NT2/D1 (cell line): Measurements from ENCODE around the gene CNTROB.
A peak's percentile ranks its signal among the peaks of the same experiment; 100 is the strongest.

Experiments
- DNase-seq: peaks from one replicate; pipeline ENCODE4 v3.0.0-alpha.2; 2011; ENCODE audit warnings: low read depth, low spot score
- H3K27me3 ChIP-seq: 2 replicates; pipeline ENCODE4 v1.6.0; 2011; ENCODE audit warnings: mild to moderate bottlenecking; ENCODE audit not compliant: insufficient read length, insufficient read depth
- H3K36me3 ChIP-seq: 2 replicates; pipeline ENCODE4 v1.6.1; 2011; ENCODE audit warnings: mild to moderate bottlenecking, low read length, mixed read lengths; ENCODE audit not compliant: insufficient read depth, insufficient read length
- H3K4me1 ChIP-seq: 2 replicates; pipeline ENCODE4 v1.5.1; 2011; ENCODE audit not compliant: insufficient read depth, insufficient read length
- H3K4me3 ChIP-seq: 2 replicates; pipeline ENCODE4 v1.5.1; 2011; ENCODE audit warnings: low read depth; ENCODE audit not compliant: insufficient read length
- H3K9ac ChIP-seq: 2 replicates; pipeline ENCODE4 v1.6.0; 2011; ENCODE audit warnings: low read depth; ENCODE audit not compliant: insufficient read length
- H3K9me3 ChIP-seq: 2 replicates; pipeline ENCODE4 v1.5.1; 2011; ENCODE audit warnings: mild to moderate bottlenecking, low read length; ENCODE audit not compliant: insufficient read depth
- SUZ12 ChIP-seq: IDR thresholded peaks from 2 replicates; pipeline ENCODE4 v1.6.1; 2011; ENCODE audit not compliant: insufficient read length, insufficient read depth; ENCODE audit errors: extremely low read depth
- YY1 ChIP-seq: IDR thresholded peaks from 2 replicates; pipeline ENCODE4 v1.6.1; 2011; ENCODE audit not compliant: insufficient read length, insufficient read depth
- ZNF274 ChIP-seq: IDR thresholded peaks from 2 replicates; pipeline ENCODE4 v1.6.1; 2011; ENCODE audit warnings: mild to moderate bottlenecking, low read depth, low read length

The CNTROB gene

GRCh38 chr17:7931709-7932482, at the start of gene CNTROB, which contains the start of gene TRAPPC1:
CNTROB (plus strand) TSS chr17:7932206; CDS start chr17:7933080, 874 bp downstream.
TRAPPC1 (minus strand) TSS chr17:7931946; CDS start chr17:7931829, 117 bp downstream.
- TF ChIP-seq YY1, result no peak
- no peak for TF ChIP-seq SUZ12
- TF ChIP-seq ZNF274, result no peak
- Histone ChIP-seq H3K4me3 (peak within 1 kb of the TSS; percentile 86), H3K4me1 (peaks cover 3% of the 10 kb centered on the region), H3K27me3 (peaks cover 13% of the 10 kb centered on the region), H3K9ac (peak within 1 kb of the TSS; percentile 85), H3K36me3 (peaks cover 27% of the 10 kb centered on the region), H3K9me3 (no peaks in the 10 kb centered on the region)
- peak; percentile 91 for DNase-seq

- no peak overlapping the region for H3K4me3 ChIP-seq
- H3K36me3 ChIP-seq, result peaks cover 33% of the 10 kb centered on the region
- H3K9me3 ChIP-seq, result no peaks in the 10 kb centered on the region
- no peak for TF ChIP-seq SUZ12
- TF ChIP-seq YY1, result no peak
- no peak for TF ChIP-seq ZNF274
- peaks cover 2% of the 10 kb centered on the region for H3K4me1 ChIP-seq
- DNase-seq, result no peak
- no peaks in the 10 kb centered on the region for H3K27me3 ChIP-seq
- no peak overlapping the region for H3K9ac ChIP-seq
These were observed 49.4 kb upstream of the CNTROB start for GRCh38 chr17:7882629-7883028.

GRCh38 chr17:7883781-7884386, 48.1 kb upstream of the CNTROB start:
- Histone ChIP-seq H3K4me3 (no peak overlapping the region), H3K36me3 (peaks cover 33% of the 10 kb centered on the region), H3K27me3 (no peaks in the 10 kb centered on the region), H3K4me1 (peaks cover 2% of the 10 kb centered on the region), H3K9me3 (no peaks in the 10 kb centered on the region), H3K9ac (peak overlapping the region; percentile 21)
- no peak for TF ChIP-seq ZNF274
- no peak for TF ChIP-seq SUZ12
- no peak for TF ChIP-seq YY1
- DNase-seq, result no peak

- peaks cover 5% of the 10 kb centered on the region for H3K4me1 ChIP-seq
- H3K36me3 ChIP-seq, result peaks cover 24% of the 10 kb centered on the region
- TF ChIP-seq ZNF274, result no peak
- TF ChIP-seq YY1, result no peak
- no peak for TF ChIP-seq SUZ12
- H3K4me3 ChIP-seq, result peak overlapping the region; percentile 36
- no peak for DNase-seq
- H3K9me3 ChIP-seq, result no peaks in the 10 kb centered on the region
- no peaks in the 10 kb centered on the region for H3K27me3 ChIP-seq
- peak overlapping the region; percentile 77 for H3K9ac ChIP-seq
These were observed 47.2 kb upstream of the CNTROB start for GRCh38 chr17:7884581-7885366.

- Histone ChIP-seq H3K4me1 (peaks cover 5% of the 10 kb centered on the region), H3K4me3 (peak overlapping the region; percentile 67), H3K36me3 (peaks cover 18% of the 10 kb centered on the region), H3K9me3 (no peaks in the 10 kb centered on the region), H3K9ac (peak overlapping the region; percentile 79), H3K27me3 (no peaks in the 10 kb centered on the region)
- TF ChIP-seq SUZ12 (no peak), YY1 (no peak), ZNF274 (no peak)
- no peak for DNase-seq
These were observed 46.4 kb upstream of the CNTROB start for GRCh38 chr17:7885367-7886226.

GRCh38 chr17:7886227-7887037, 45.6 kb upstream of the CNTROB start:
- H3K27me3 ChIP-seq, result no peaks in the 10 kb centered on the region
- H3K4me3 ChIP-seq, result peak overlapping the region; percentile 67
- peak overlapping the region; percentile 79 for H3K9ac ChIP-seq
- peaks cover 5% of the 10 kb centered on the region for H3K4me1 ChIP-seq
- H3K9me3 ChIP-seq, result no peaks in the 10 kb centered on the region
- peaks cover 19% of the 10 kb centered on the region for H3K36me3 ChIP-seq
- no peak for DNase-seq
- TF ChIP-seq YY1 (no peak), SUZ12 (no peak), ZNF274 (no peak)
